ENCODE results near the gene ZSWIM4.
A peak's percentile ranks its signal among the peaks of the same experiment; 100 is the strongest.
"Not testable (repeated sequence)": the region's sequence is repeated elsewhere in the genome, so short reads cannot be mapped to it uniquely, and the experiment has no call there.

The ZSWIM4 gene

DNA sequence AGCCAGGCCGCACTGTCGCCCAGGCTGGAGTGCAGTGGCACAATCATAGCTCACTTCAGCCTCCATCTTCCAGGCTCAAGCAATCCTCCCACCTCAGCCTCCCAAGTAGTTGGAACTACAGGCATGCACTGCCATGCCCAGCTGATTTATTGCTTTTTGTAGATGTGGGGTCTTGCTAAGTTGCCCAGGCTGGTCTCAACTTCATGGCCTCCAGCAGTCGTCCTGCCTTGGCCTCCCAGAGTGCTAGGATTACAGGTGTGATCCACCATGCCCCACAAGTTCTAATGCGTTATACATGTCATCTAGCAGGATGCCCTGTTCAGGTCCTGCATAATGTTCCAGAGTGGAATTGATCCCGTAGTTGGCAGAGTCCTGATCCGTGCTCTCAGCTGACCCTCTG lies 16.4 kb upstream of the ZSWIM4 start:
- no peak for DNase-seq

DNA sequence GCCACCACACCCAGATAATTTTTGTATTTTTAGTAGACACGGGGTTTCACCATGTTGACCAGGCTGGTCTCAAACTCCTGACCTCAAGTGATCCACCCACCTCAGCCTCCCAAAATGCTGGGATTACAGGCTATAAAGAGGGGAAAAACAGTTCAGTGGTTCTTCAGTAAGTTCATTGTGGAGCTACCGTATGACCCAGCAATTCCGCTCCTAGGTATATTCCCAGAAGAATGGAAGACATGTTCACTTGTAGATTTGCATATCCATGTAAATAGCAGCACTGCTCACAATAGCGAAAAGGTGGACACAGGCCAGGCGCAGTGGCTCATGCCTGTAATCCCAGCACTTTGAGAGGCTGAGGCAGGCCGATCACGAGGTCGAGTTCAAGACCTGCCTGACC lies 15.4 kb upstream of the ZSWIM4 start:
- not testable (repeated sequence) for DNase-seq

DNA sequence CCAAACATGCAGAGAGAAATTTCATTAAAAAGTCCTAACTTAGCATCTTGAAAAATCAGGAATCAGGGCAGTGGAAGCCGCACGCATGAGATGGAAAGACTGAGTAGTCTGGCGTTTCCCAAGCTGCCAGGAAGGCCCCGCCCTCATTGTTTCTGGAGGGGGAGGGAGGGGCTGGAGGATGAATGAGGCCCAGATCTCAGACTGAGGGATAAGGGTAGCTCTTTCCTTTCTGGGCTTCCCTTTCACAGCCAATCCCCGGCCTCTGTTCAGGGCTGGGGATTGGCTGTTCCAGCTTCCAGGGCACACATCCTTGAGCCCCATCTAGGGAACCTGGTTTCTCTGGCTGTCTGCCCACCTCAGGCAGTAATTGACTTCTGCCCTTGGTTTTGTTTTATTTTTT lies 13.7 kb upstream of the ZSWIM4 start:
- DNase-seq: no peak

DNA sequence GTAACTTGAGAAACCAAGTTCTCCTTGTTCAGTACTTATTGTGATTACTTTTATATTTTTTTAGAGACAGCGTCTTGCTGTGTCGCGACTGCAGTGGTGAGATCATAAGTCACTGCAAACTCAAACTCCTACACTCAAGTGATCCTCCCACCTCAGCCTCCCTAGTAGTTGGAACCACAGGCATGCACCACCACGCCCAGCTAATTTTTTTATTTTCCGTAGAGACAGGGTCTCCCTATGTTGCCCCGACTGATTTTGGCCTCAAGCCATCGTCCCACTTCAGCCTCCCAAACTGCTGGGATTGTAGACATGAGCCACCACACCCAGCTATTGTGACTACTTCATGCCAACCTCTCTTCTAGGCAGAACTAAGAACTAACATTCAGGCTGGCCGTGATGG lies 12.7 kb upstream of the ZSWIM4 start:
- no peak for DNase-seq

DNA sequence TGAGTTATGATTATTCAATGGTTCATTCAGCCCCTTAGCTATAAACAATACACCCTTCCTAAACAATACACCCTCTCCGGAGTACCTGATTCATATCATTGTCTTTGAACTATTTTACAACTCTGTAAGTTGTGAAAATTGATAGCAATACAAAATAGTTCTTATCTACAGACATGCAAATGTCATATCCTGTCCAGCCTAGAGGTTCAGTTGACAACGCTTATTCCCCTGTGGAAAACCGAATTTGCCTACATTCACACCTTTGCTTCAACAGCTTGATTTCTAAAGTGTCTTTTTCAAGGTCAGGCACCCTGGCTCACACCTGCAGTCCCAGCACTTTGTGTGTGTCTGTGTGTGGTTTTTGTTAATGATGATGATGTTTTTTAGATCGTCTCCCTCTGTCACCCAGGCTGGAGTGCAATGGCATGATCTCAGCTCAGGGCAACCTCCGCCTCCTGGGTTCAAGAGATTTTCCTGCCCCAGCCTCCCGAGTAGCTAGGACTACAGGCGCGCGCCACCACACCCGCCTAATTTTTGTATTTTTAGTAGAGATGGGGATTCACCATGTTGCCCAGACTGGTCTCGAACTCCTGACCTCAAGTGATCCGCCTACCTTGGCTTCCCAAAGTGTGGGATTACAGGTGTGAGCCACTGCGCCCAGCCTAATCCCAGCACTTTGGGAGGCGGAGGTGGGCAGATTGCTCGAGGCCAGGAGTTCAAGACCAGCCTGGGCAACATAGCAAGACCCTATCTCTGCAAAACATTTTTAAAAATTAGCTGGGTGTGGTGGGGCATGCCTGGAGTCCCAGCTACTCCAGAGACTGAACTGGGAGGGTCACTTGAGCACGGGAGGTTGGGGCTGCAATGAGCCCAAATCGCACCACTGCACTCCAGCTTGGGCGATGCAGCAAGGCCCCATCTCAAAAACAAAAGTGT lies 11.4 kb upstream of the ZSWIM4 start:
- DNase-seq: no peak

DNA sequence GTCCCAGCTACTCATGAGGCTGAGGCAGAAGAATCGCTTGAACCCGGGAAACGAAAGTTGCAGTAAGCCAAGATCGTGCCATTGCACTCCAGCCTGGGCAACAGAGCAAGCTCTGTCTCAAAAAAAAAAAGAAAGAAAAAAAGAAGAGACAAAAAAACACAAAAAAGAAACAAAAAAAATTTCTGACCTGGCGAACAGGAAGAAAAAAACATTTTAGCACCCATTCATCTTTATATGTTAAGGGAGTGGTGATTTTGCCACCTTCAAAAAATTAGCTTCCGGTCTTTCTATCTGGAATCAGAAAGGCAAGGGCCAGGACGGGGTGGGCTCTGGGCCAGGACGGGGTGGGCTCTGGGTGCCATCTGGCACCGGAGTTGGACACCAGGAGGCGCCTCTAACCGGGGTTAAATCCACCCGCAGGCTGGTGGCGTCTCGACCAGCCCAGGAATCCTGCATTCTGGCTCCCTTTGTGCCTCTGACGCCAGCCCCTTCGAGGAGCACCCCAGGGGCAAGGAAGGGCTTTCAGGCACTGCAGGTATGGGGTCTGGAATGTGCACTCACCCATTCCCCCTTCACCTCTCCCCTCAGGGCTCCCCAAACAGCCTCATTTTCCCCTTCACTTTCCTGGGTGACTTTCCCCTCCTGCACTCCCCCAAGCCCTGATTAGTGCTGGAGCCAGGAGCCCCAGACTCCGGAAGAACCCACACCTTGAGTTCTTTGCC lies 10.4 kb upstream of the ZSWIM4 start:
- DNase-seq: peak; percentile 90

DNA sequence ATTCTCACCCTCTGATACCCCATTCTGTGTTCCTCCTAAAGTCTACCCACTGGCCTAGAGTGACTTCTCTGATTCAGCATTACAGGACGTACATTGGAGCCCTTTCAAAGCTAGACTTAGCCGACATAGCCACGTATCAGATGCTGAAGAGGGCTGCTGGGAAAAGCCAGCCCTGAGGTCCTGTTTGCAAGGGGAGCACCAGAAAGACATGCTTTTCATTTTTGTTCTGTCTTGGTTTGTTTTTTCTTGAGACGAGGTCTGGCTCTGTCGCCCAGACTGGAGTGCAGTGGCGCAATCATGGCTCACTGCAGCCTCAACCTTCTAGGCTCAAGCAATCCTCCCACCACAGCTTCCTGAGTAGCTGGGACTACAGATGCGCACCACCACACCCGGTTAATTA lies 6.3 kb upstream of the ZSWIM4 start:
- DNase-seq: peak; percentile 66

DNA sequence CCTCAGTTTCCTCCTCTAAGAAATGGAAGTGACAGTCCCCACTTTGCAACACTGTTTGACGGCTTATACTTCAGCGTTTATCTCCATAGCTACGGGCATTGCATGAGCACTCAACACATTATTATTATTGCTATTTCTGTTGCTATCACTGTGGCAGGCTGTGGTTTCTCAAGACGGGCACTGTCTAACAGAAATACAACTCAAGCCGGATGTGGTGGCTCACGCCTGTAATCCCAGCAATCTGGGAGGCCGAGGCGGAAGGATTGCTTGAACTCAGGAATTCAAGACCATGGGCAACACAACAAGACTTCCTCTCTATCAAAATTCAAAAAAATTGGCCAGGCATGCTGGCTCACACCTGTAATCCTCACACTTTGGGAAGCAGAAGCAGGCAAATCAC lies 4.9 kb upstream of the ZSWIM4 start:
- peak; percentile 66 for DNase-seq

DNA sequence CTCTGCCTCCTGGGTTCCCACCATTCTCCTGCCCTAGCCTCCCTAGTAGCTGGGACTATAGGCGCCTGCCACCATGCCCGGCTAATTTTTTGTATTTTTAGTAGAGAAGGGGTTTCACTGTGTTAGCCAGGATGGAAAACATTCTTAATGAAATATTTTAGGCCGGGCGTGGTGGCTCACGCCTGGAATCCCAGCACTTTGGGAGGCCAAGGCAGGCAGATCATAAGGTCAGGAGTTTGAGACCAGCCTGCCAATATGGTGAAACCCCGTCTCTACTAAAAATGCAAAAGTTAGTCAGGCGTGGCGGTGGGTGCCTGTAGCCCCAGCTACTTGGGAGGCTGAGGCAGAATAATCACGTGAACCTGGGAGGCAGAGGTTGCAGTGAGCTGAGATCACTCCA lies 1.9 kb upstream of the ZSWIM4 start:
- DNase-seq: not testable (repeated sequence)

DNA sequence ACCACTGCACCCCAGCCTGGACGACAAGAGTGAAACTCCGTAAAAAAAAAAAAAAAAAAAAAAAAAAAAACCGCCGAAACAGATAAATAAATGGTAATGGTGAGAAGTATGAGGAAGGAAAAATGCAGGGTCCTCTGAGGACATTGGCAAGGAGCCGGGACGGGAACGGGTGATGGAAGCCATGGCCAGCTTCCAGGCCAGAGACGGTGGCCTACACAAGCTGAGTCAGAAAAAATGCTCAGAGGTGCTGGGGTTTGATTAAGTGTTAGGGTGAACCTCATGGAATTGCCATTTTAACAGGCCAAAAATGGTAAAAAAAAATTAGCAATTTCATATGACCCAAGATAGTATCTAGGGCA lies 866 bp upstream of the ZSWIM4 start:
- DNase-seq: no peak

DNA sequence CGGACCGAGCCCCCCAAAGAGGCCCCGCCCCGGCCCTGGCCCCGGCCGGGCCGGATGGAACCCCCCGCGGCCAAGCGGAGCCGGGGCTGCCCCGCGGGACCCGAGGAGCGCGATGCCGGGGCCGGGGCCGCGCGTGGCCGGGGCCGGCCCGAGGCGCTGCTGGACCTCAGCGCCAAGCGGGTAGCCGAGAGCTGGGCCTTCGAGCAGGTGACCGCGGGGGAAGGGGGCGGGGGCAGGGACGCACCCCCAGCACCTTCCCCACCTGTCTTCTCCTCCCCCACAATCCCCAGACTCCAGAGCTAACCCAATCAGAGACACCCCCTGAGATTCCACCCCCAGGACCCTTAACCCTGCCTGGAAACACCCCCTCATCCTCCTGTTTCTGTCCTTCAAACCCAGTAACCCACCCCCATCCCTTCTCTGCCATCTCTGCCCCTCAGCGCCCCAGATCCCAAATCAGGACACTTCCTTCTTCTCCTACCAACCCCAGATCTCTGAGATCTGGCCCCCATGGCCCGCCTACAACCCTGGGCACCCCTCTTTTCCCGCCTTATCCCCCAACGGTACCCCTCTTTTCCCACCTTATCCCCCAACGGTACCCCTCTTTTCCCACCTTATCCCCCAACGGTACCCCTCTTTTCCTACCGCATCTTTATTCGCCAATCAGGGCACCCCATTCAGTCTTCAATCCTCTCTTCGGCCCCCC lies 505 bp downstream of the ZSWIM4 start:
- DNase-seq: no peak

DNA sequence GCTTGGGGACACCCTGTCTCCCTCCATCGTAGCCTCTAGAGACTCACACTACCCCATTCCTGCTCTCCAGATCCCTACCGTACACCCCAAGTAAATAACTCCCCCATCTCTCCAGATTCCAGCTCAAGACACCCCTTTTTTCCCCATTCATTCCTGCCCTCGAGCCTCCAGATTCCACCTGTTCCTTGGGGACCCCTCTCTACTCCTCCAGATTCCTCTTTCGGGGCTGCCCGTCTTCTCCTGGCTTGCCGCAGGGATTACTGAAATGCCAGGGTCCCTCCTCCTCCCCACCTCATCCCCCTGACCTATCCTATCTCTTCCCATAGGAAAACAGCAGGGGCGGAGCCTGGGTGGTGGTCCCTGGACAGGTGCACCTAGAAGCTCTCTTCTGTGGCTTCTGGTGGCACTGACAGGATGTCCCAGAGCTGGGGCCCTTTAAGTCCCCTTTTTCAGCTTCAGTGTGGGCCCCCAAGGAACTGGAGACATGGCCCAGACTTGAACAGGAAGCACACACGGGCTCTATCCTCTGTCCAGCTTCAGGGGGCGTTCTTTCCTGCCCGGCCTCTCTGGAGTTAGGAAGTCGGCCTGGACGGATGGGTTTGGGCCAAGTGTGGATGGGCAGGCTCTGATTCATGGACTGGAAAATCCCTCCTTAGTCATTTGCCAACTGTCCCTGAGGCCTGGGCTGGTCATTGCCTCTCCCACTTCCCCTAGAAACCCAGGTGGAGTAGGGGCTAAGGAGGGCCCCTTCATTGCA lies 1.2 kb downstream of the ZSWIM4 start:
- DNase-seq: no peak

DNA sequence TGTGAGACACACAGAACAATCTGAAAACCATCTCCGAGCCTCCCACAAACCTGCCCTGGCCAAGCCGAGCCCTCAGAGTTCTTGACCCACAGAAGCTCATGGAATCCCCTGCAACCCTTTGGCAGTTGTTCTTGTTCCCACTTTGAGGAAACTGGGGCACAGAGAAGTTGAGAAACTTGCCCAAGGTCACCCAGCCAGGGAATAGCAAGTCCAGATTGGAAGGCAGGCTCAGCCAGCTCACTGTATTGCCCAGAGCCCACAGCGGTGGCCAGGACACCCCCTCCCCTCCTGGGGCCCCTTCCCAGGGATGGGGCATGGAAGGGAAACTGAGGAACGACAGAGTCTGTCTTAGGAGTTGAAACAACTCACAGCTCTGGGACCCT lies 1.8 kb downstream of the ZSWIM4 start:
- no peak for DNase-seq

DNA sequence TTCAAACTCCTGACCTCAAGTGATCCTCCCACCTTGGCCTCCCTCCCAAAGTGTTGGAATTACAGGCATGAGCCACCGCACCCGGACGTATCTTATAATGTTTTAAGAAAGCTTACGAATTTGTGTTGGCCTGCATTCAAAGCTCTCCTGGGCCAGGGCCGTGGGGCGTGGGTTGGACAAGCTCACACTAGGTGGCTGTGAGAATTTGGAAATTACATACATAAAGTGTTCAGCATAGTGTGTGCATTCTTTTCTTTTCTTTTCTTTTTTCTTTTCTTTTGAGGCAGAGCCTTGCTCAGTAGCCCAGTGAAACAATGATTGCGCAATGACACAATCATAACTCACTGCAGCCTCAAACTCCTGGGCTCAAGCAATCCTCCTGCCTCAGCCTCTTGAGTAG lies 2.6 kb downstream of the ZSWIM4 start:
- no peak for DNase-seq

DNA sequence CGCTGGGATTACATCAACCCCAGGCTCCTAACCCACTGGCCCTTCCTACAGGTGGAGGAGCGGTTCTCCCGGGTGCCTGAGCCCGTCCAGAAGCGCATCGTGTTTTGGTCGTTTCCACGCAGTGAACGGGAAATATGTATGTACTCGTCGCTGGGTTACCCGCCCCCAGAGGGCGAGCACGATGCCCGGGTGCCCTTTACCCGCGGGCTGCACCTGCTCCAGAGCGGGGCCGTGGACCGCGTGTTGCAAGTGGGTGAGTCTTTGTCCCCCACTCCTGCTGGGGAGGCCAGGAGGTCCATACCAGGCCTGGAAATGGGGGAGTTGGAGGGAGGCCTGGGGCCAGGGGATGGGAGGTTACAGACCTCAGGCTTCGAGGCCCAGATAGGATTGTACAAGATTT lies 4.4 kb downstream of the ZSWIM4 start:
- DNase-seq: no peak

DNA sequence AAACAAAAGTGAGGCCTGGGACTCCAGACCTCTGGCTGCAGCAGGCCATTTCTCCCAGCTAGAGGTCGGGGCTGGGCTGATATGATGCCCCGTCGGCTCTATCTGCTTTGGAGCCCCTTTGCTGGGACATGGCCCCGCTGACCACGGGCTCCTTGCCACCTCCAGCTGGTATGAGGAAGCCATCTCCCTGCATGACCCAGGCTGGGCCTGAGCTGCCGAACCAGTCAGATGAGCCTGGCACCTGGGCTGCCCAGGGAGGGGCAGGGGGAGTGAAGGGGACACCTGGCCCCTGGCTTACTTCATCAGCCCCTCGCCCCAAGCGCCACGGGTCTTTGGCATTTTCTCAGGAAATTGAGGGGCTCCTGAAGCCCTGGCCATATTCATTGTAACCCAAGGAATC lies 7.8 kb downstream of the ZSWIM4 start:
- DNase-seq: no peak

DNA sequence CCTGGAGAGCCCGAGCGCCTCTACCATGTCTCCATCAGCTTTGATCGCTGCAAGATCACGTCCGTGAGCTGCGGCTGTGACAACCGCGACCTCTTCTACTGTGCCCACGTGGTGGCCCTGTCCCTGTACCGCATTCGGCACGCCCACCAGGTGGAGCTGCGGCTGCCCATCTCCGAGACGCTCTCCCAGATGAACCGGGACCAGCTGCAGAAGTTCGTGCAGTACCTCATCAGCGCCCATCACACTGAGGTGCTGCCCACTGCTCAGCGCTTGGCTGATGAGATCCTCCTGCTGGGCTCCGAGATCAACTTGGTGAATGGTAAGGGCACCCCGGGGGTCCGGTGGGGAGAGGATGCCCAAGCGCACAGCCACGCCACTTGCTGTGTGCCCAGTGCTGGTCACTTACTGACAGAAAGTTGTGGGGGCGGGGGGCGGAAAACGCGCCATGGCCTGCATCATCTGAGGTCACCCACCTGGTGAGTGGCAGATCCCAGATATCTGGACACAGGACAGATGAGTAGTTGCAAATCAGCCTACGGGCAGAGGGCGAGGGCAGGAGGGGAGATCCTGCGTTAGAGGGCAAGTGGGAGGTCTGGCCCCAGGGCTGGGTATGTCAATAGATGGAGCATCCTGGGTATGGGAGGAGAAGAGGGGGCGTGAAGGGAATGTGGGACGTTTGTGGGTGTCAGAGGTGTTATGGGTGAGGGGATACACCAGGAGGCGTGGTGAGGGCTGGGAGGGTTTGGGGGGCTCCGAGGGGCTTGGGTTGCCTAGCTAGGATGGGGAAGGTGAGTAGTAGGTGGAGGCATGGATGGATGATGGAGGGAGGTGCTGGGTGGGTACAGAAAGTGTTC lies 9.8 kb downstream of the ZSWIM4 start:
- DNase-seq: no peak

DNA sequence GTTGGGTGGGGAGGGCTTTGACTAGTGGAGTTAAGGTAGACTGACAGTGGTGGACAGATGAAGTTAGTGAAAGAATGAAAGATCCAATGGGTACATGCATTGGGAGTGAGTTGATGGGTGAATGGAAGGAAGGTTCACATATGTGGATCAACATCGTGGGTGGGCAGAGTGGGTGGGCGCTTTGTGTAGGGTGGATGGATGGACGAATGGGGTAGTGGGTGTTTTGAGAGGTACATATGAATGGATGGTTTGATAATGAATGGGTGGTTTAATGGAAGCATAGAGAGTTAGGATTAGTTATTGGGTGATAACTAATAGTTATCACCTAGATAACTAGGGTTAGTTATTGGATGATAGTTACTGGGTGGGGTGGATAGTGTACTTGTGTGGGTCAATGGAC lies 11.5 kb downstream of the ZSWIM4 start:
- no peak for DNase-seq

DNA sequence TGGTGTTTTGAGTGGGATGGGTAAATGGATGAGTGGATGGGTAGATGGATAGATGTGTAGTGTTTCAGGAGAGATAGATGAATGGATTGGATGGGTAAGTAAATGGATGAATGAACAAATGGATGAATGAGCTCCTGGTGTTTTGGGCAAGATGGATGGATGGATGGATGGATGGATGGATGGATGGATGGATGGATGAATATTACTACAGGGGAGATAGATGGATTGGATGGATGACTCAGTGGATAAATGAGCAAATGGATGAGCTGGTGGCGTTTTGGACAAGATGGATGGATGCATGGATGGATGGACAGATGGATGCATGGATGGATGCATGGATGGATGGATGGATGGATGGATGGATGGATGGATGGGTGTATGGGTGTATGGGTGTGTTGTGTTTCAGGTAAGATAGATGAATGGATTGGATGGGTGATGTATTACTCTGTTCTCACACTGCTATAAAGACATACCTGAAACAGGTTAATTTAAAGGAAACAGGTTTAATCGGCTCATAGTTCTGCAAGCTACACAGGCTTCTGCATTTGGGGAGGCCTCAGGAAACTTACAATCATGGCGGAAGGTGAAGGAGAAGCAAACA lies 12.3 kb downstream of the ZSWIM4 start:
- DNase-seq: no peak

DNA sequence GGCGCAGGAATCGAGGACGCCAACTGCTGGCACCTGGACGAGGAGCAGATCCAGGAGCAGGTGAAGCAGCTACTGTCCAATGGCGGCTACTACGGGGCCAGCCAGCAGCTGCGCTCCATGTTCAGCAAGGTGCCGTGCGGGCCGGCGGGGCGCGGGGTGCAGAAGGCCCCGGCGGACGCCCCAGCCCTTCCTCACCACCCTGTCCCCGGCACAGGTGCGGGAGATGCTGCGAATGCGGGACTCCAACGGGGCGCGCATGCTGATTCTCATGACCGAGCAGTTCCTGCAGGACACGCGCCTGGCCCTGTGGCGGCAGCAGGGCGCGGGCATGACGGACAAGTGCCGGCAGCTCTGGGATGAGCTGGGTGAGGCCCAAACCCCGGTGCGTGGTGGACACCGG lies 13.6 kb downstream of the ZSWIM4 start:
- no peak for DNase-seq

DNA sequence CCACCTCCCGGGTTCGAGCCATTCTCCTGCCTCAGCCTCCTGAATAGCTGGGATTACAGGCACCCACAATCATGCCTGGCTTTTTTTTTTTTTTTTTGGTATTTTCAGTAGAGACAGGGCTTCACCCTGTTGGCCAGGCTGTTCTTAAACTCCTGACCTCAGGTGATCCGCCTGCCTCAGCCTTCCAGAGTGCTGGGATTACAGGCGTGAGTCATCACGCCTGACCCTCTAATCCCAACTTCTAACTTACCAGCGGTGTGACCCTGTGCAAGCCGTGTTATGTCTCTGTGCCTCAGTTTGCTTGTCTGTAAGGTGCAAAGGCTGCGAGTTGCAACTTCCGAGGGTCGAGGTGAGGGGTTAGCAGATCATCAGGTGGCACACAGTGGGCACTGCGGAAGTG lies 17.3 kb downstream of the ZSWIM4 start:
- DNase-seq: no peak

DNA sequence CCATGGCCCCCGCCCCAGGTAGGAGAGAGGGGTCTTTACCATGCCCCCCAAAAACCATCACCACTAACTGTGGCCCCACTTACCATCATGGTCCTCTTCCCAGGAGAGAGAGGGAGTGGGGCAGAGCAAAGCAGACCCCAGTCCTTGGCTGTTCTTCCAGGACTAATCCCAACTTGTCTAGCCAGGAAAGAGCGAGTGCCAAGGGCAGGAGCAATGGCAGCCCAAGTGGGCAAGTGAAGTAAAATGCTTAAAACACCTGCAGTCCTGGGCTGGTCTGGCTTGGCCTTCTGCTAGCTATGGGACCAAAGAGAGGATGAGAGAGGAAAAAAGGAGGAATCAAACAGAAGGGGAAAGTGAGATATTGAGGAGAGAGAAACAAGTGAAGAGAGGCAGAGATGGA lies 17.9 kb downstream of the ZSWIM4 start:
- DNase-seq: no peak

All from activated effector memory CD4-positive, alpha-beta T cell treated with anti-CD3 and anti-CD28 coated beads, Interleukin-2, amount 50 U/mL, for 16 hours (primary cell).